GM19025 (cell line): ENCODE measurements around the gene ZNF597.
"Not testable (repeated sequence)": the region's sequence is repeated elsewhere in the genome, so short reads cannot be mapped to it uniquely, and the experiment has no call there.

ENCODE experiments used
- ATAC-seq: cut with Tn5 transposase; IDR thresholded peaks from one replicate; pipeline ENCODE4 v1.9.1; 2021; ENCODE audit warnings: mild to moderate bottlenecking, low read depth, moderate library complexity; ENCODE audit not compliant: unreplicated experiment

The ZNF597 gene

GRCh38 chr16:3476409-3476808 lies 33.1 kb upstream of the ZNF597 start:
- ATAC-seq: no peak

DNA sequence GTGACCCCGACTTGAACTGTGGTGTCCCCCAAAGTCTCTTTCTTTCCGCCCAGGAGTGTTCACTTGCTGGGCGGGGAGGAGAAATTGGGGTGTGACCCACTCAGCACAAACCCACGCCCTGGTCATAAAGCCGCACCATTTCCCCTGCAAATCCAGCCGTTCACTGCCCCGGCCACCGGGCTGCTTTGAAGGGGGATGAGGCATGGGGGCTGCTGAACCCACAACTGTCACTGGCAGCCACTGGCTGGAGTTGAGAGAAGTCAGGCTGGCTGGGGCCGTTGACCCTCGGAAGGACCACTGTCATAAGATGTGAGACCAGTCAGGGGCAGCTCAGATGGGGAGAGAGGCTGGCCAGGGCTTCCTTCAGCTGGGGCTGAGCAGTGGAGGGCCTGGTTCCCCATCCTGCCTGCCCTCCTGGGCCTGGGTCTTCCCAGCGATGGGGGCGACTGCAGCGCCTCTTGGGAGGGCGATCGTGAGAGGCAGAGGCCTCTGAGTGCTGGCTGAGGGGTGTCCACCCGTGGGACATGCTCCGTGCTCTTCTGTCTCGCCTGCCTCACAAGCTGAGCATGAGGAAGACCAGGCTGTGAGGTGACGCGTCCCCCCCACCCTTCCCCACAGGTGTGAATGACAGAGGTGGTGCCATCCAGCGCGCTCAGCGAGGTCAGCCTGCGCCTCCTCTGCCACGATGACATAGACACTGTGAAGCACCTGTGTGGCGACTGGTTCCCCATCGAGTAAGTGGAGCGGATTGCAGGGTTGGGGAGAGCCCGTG lies 32.5 kb upstream of the ZNF597 start:
- no peak for ATAC-seq

DNA sequence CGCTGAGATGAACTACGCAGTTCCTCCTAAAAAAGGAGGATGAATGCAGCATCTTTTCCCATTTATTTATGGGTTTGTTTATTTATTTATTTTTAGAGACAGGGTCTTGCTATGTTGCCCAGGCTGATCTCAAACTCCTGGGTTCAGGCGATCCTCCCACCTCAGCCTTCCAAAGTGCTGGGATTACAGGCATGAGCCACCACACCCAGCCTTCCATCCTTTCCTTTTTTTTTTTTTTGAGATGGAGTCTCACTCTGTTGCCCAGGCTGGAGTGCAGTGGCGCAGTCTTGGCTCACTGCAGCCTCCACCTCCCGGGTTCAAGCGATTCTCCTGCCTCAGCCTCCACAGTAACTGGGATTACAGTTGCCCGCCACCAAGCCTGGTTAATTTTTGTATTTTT lies 31.6 kb upstream of the ZNF597 start:
- ATAC-seq: not testable (repeated sequence)

DNA sequence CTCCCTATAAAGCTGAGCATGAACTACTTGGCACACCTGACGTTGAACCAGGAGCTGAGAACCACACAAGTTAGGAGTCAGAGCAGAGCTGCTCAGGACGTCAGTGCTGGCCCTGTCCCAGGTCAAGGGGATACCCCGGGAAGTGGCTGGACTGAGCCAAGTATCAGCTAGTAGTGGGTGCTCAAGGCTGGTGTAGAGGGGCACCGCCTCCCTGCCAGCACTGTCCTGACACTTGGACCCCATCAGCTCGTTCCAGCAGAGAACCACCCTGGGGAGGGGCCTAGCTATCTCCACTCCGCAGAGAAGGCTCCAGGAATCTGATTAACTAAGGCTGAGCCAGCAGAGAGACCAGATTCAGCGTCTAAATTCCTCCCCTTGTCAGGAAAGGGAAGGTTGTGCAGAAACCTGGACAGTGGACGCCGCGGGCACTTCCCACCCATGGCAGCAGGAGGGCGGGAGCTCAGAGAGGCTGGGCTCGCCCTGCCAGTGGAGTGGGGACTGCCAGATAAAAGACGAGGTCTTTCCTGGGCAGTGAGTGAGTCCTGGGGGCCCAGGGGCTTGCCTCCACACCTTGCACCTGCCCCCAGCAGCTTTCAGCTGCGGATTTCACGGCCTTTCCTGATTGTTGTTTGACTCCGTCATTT lies 31.0 kb upstream of the ZNF597 start:
- no peak for ATAC-seq

DNA sequence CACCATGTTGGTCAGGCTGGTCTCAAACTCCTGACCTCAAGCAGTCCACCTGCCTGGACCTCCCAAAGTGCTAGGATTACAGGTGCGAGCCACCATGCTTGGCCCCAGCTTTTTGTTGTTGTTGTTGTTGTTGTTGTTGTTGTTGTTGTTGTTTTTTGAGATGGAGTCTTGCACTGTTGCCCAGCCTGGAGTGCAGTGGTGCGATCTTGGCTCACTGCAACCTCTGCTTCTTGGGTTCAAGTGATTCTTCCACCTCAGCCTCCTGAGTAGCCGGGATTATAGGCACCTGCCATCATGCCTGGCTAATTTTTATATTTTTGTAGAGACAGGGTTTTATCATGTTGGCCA lies 30.3 kb upstream of the ZNF597 start:
- ATAC-seq: not testable (repeated sequence)

DNA sequence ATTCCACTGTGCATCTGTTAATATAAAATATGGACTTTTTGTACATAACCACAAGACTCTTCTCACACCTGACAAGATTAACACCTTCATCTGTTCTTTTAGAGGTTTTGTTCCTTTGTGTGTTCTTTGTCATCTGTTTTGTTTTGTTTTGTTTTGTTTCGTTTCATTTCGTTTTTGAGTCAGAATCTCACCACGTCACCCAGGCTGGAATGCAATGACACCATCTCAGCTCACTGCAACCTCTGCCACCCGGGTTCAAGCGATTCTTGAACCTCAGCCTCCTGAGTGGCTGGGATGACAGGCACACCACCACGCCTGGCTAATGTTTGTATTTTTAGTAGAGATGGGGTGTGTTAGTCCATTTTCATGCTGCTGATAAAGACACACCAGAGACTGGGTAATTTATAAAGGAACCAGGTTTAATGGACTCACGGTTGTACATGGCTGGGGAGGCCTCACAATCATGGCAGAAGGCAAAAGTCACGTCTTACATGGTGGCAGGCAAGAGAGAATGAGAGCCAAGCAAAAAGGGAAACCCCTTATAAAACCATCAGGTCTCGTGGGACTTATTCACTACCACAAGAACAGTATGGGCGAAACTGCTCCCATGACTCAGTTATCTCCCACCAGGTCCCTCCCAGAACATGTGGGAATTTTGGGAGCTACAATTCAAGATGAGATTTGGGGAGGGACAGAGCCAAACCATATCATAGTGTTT lies 29.7 kb upstream of the ZNF597 start:
- no peak for ATAC-seq

DNA sequence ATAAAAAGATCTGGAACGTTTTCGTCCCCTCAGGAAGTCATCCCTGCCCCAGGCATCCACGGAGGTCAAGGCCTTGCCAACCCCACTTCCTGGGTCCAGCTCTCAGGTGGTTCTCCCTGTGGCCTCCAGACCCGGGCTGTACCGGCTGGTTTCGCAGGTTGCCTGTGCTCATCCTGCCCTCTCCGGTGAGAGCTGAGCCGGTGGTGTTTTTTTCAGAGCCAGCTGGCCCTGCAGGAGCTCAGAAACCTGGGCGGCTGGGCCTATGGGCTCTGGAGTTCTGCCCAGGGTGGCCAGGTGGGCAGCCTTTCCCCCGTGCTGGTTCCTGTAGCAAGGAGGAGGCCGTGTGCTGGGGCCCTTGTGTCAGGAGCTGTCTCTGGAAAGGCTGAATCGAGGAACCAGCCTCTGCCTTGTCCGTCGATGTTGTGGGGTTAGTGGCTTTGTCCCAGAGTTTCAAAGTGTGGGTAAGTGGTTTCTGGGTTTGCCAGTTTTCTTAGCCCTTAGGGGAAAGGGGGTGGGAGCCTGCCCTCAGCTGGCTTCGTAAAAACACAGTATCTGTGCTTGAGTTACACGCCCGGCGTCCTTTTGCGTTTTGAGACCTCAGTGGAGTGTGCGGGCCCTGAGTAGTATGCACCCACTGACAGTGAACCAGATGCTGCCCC lies 28.3 kb upstream of the ZNF597 start:
- no peak for ATAC-seq

DNA sequence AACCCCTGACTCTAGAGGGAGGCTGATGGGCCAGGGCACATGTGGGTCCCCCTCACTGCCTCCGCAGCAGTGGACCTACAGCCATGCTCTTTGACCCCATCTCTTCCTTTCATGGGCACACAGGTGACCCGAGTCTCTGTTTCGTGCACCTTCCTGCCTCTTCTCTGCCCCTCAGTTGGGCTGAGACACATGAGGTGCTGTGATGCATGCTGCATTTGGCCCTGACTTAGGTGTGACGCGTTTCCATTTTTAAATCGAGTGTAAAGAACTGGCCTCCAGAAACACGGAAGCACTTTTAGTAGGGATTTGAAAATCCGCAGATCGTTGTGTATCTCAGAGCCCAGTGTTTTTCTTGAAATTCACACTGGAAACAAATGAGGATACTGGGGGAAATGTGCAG lies 27.4 kb upstream of the ZNF597 start:
- ATAC-seq: no peak

DNA sequence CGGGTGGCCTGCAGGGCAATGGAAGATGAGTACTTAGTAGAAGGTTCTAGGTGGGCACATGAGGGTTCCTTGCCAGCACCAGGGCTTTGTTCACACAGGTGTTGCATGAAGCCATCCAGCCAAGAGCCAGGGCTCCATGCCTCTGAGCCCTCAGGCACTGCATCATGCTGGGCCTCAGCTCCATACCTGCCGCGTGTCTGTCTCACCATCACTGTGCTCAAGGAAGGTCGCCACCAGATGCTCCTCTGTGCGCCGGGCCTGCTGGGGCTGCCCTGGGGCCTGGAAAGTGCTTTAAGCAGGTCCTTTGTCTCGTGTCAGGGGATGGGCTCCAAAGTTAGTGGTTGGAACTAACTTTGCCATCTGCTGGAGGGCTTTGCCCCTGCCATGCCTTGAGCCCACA lies 26.4 kb upstream of the ZNF597 start:
- ATAC-seq: no peak

GRCh38 chr16:3468501-3468900 lies 25.2 kb upstream of the ZNF597 start:
- ATAC-seq: no peak

DNA sequence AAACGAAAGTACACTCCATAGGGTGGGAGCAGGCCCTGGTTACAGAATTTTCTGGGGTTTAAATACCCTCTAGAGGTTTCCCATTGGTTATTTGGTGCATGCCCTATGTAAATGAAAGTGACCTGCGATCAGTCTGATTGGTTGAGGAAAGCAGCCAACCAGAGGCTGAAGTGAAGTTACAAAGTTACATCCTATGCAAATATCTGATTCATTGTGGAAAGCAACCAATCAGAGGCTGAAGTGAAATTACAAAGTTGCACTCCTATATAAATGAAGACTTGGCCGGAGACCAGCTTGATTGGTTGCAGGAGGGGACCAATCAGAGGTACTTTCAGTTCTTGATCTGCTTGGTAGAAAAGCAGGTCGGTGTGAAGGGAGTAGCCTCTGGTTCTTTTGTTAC lies 24.6 kb upstream of the ZNF597 start:
- ATAC-seq: no peak

GRCh38 chr16:3467182-3467581 lies 23.9 kb upstream of the ZNF597 start:
- ATAC-seq: no peak

GRCh38 chr16:3465911-3466584 lies 22.7 kb upstream of the ZNF597 start:
- no peak for ATAC-seq

- no peak for ATAC-seq
These were observed 22.0 kb upstream of the ZNF597 start for GRCh38 chr16:3465301-3465700.

- ATAC-seq: no peak
These were observed 17.8 kb upstream of the ZNF597 start for GRCh38 chr16:3461151-3461550.

DNA sequence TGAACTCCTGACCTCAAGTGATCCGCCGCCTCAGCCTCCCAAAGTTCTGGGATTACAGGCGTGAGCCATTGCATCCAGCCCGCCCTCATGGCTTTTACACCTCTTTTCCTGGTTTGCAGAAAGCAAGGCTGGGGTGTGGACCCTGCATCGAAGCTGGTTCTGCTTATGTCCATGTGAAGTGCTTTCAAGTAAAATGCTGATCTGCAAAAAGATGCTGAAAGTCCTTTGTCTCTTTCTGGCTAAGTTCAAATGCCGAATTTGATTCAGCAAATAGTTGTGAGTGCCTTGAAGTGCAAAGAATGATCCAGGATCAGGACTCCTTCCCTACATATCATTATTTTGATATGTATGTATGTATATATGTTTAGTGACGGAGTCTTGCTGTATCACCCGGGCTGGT lies 17.3 kb upstream of the ZNF597 start:
- no peak for ATAC-seq

- no peak for ATAC-seq
These were observed 16.8 kb upstream of the ZNF597 start for GRCh38 chr16:3460121-3460520.

- no peak for ATAC-seq
These were observed 16.2 kb upstream of the ZNF597 start for GRCh38 chr16:3459401-3460090.

GRCh38 chr16:3458852-3459361 lies 15.6 kb upstream of the ZNF597 start:
- peak; percentile 33 for ATAC-seq

DNA sequence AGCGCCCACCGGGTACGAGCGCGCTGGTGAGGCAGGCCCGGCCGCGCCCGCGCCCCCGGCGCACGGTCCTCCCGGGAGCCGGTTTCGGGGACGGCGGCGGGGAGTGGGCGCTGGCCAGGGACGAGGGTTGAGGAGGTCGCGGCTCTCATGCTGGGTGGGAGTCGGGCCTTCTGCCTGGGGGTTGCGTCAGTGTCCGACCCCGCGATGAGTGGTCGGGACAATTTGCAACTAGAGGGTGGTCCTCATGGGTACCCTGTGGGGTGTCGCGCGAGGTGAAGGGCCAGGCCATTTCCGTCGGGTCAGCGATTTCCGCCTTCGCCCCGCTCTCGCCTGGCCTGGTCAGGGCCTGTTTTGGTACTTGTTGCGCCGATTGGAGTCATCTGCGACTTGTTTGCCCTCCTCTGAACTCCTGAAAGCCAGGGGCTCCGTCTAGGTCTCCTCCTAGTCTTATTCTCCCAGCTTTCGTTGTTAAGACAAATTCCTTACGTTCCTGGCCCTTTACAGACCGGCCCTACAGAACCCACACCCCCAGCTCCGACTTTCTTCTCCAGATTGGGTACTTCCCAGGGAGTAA lies 15.1 kb upstream of the ZNF597 start:
- no peak for ATAC-seq
